HG03139 (cell line): ENCODE data around the gene TUBA3D.
"Not testable (repeated sequence)": the region's sequence is repeated elsewhere in the genome, so short reads cannot be mapped to it uniquely, and the experiment has no call there.

Experiments used
- ATAC-seq: cut with Tn5 transposase; IDR thresholded peaks from one replicate; pipeline ENCODE4 v1.9.1; 2021; ENCODE audit not compliant: unreplicated experiment

Gene TUBA3D

DNA sequence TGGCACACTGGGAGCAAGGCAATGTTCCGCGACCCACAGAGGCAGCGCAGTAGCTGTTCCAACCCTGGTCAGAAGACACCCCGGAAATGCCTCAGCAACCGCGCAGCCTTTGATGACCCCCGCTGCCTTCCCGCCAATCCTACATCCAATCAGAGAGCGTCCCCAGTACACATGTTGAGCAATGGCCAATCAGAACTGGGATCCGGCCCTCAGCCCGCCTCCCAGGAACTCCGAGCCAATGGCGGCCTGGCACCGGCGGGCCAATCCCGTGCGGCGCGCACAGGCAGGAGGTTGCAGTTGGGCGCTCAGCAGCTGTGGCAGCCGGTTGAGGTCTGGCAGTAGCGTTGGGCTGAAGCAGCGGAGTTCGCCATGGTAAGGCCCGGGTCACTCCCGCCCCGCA, at the start of gene TUBA3D:
TSS of gene TUBA3D (plus strand) at position 289 of the 400 bp plus-strand sequence. CDS start at position 370, 81 bp downstream.
- ATAC-seq = no peak

DNA sequence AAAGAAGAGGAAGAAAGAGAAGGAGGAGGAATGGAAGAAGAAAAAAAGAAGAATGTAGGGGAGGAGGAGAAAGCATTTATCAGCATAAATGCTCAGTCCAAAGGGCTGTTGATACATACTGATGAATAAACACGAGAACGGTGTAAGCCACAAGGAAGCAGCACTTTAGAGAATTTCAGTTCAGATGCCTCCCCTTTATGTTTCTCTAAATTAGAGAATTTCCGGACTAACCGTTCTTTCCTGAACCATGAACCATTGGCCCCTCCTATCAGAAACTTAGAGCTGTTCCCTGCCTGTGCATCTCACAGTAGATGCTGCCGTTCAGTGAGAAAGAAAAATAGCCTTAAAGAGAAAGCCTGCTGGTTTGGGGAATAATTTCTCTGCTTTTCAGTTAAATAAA, 49.2 kb upstream of the TUBA3D start:
- ATAC-seq = no peak

DNA sequence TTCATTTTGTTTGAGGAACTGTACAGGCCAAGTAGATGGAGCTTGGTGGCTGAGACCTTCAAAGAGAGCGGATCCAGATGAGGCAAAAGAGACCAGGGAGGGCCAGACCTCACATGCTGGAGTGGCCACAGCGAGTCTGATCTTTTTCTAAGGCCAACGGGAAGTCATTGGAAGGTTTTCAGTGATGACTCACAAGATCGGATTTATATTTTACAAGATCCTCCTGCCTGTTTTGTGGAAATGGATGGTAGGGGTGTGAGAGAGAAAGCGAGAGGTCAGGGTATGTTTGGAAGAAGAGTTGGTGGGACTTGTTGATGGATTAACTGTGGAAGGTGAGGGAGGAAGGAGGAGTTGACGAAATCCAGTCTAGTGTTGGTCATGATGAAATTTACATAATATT, 44.6 kb upstream of the TUBA3D start:
- ATAC-seq = no peak

DNA sequence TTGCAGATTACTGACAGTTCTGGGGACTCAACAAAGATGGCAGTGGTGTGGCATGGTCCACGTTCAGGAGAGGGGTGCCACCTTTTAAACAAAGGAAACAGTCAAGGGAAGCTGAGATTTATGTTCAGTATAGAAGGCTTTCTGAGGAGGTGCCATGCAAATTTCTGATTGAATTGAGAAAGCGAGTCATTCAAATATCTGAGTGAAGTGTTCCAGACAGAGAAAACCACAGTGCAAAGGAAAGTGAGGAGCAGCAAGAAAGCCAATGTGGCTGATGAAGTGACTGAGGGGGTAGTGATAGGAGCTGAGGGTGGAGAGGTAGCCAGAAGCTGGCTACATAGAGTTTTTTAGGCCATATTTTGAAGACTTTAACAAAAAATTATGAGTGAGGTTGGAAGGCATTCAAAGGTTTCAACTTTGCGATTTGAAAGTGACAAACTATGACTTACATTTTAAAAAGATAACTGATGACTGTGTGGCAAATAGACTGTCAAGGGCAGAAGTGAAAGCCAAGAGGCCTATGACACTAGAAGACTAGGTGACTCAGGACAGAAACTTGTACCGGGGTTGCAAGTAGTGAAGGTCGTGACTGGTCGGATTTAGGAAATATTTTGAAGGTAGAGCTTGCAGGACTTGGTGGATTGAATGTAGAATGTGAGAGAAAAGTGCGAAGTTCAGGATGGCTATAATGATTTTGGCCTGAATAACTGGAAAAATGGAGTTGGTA, 35.0 kb upstream of the TUBA3D start:
- ATAC-seq = not testable (repeated sequence)

DNA sequence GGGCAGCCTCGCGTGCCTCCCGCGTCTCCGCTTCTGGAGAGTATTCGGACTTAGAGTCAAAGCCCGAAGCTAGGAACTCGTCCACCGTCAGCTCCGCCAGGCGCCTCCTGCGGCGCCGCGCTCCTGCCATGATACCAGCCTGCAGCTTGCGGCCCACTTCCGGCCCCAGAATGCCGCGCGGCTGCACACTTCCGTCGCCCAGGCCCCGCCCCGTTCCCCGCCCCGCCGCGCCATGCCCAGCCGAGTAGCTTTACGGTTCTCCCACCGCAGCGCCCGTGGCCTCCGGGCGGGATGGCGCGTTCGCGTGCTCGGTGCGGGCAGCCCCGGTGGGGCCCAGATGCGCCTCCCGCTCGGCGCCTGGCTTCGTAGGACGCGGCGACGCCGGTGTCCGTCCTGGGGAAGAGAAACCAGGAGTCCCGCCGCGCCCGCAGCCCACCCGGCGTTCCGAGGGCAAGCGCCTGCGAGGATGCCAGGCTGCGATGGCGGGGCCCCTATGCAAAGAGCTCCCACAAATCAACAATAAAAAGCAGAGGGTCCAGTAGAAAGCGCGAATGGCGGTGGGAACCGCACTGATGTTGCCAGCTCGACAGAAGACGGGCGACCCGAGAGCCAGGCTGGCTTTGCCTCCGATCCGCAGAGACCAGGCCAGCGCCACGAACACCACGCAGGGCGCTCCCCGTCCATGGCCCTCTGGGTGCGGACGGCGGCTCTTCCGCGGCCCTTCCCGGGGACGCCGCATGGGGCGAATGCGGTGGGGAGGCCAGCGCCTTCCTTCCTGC, 31.0 kb upstream of the TUBA3D start:
- not testable (repeated sequence) for ATAC-seq

DNA sequence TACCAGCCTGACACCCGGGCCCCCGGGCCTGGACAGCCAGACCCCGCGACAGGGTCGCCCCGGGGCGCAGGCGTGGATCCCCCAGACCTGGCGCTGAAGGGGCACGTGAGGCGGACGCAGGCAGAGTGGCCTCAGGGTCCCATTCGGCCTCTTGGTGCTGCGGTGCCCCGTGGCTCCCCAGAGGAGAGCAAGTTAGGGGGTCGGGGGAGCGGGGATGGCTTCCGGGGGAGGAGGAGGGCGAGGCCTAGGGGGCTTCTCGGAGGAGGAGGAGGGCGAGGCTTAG, 30.5 kb upstream of the TUBA3D start:
- not testable (repeated sequence) for ATAC-seq

DNA sequence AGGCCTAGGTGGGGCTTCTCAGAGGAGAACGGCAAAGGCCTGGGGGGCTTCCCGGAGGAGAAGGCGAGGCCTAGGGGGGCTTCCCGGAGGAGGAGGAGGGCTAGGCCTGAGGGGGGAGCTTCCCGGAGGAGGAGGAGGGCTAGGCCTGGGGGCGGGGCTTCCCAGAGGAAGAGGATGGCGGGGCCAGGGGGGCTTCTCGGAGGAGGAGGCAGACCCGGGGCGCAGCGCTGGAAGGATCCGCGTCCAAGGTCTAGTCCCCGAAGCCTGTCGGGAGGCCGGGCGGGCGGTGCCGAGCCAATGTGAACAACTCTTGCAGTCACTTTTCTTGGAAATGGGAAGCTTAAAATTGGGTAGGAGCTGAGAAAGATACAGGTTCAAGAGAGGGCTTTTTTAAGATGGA, 30.0 kb upstream of the TUBA3D start:
- ATAC-seq = no peak

DNA sequence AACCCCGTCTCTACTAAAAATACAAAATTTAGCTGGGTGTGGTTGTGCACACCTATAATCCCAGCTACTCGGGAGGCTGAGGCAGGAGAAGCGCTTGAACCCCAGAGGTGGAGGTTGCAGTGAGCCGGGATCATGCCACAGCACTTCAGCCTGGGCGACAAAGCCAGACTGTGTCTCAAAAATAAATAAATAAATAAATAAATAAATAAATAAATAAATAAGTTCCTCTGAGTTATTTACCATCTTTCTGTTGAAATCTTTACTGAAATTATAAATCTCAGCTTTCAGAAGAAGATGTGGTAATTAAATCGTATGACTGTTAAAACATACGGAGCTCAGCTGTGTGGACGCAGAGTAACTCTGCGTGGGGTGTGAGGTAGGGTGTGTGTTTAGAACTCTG, 27.9 kb upstream of the TUBA3D start:
- not testable (repeated sequence) for ATAC-seq

DNA sequence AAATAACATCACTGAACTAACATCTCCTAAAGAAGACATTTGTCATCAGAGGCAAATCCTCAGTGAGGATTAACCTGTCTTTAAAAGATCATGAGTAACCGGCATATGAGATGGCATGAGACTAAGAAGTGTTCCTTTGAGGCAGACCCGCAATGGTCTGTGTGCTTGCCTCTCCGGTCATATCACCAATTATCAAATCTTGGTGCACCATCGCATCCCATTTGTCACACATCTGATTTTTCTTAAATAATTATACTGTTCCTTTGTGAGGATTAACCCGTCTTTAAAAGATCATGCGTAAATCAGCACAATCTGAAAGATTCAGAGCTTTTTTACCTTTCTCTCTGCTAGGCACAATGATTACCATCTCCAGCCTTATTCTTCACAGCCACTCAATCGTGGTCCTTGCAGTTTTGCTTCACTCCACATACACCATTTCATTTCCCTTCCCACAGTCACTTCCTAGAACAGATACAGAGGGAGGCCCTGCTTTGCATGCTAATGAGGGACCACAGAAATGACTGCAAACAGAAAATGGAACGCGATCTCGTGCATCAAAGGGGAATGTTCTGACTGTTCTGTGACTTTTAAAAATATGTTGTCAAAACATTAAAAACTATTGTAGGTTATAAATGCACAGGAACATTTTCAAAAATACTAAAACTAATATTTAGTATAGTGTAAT, 24.5 kb upstream of the TUBA3D start:
- ATAC-seq = not testable (repeated sequence)

DNA sequence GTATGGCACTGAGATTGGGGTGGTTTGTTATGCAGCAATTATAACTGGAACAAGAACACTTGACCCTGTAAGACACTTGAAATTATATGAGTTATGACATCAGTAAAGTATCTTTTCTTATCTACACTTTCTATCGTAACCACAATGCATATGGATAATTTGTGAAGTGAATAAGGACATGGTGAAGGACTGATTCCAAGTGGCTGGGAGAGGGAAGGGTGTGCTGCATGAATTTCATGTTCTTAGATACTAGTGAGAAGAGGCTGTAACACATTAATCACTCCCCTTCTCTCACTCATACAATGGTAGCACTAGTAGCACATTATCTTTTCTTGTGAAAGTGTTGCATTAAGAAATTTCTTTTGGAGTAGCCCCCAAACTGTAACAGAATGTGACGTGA, 21.0 kb upstream of the TUBA3D start:
- not testable (repeated sequence) for ATAC-seq

DNA sequence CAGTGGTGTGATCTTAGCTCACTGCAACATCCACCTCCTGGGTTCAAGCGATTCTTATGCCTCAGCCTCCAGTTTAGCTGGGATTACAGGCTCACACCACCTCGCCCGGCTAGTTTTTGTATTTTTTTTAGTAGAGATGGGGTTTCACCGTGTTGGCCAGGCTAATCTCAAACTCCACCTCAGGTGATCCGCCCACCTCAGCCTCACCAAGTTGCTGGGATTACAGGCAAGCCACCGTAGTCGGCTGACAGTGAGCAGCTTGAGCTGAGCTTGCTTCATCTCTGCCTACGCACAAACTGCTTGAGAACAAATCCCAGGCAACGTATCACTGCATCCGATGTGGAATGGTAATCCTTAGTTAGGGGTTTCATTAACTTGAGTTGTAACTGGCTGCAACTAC, 8.2 kb upstream of the TUBA3D start:
- not testable (repeated sequence) for ATAC-seq

DNA sequence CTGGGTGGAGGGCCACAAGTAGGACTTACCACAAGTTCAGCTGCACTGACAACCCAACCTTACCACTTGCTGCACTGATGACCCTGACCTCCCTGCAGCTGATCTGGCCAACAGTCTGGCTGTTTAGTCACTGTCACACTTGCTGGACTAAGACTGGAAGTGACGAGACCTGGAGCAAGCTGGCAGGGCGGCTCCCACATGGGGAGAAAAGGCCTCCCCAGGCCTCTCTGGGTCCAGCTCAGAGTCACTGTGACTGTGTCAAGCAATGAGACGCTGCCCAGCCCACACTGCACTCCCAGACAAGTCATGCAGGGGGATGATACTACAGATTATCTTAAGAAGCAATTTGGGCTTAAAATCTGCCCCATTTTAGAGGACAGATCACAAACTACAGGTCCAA, 5.0 kb upstream of the TUBA3D start:
- not testable (repeated sequence) for ATAC-seq

DNA sequence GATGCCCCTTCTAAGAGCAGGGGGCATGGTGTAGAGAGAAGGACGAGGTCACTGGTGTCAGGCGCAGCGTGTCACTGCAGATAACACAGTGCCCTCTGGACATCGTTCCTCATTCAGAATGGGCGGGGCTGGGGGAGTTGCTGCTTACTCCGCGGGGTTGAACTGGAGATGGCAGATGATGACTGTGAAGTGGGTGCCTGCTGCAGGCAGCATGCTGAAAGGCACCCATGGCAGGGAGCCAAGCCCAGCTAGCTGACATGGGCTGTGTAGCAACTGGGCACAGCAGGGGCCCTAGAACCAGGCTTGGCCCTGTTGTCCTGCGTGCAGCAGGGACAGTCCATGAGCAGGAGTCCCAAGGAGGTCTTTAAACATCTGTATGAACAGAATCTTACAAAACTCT, 4.3 kb upstream of the TUBA3D start:
- not testable (repeated sequence) for ATAC-seq

DNA sequence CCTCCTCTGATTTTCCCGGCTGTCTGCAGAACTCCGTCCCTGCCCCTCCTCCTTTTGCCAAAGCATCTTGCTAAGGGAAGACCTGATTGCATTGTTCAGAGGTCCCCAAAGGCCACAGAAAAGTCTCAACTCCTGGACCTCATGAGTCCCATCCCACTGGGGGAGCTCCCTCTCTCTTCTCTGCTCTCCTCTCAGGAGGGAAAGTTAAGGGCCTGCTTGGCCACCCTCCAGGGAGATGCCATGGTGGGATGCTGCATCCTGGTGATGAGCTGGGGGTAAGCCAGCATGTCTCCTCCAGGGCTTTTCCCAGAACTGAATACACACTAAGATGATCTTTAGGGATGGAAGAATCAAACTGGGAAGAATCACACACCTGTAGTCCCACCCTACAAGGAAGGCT, 2.7 kb upstream of the TUBA3D start:
- not testable (repeated sequence) for ATAC-seq

DNA sequence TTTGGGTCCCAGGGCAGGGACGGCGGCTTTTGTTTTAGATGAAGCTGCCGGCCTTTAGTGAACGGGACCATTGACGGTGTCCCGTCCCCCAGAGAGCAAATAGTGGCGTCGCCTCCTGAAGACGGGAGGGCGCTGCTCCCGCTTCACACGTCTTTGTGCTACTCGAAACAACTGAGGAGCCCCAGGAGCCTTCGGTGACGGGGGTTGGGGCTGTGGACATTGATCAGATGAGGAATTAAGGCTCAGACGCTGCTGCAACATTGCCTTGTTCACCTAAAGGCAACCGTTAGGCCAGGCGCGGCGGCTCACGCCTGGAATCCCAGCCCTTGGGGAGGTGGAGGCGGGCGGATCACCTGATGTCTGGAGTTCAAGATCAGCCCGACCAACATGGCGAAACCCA, 444 bp downstream of the TUBA3D start:
- not testable (repeated sequence) for ATAC-seq

DNA sequence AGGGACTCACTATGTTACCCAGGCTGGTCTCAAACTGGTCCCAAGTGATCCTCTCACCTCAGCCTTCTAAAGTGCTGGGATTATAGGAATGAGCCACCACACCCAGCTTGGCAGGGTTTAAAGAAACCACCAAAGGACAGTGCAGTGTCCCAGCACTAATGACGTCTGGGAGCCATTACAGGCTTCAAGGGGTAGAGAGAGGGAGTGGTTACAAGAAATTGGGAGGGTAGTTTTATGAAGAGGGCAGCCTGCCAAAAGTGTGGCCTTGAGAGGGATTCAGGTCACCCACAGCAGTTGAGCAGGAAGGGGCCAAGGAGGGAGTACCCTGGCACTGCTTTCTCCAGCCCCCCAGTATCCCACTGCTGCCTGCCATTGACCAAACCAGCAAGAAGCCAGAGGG, 1.3 kb downstream of the TUBA3D start:
- ATAC-seq = not testable (repeated sequence)

DNA sequence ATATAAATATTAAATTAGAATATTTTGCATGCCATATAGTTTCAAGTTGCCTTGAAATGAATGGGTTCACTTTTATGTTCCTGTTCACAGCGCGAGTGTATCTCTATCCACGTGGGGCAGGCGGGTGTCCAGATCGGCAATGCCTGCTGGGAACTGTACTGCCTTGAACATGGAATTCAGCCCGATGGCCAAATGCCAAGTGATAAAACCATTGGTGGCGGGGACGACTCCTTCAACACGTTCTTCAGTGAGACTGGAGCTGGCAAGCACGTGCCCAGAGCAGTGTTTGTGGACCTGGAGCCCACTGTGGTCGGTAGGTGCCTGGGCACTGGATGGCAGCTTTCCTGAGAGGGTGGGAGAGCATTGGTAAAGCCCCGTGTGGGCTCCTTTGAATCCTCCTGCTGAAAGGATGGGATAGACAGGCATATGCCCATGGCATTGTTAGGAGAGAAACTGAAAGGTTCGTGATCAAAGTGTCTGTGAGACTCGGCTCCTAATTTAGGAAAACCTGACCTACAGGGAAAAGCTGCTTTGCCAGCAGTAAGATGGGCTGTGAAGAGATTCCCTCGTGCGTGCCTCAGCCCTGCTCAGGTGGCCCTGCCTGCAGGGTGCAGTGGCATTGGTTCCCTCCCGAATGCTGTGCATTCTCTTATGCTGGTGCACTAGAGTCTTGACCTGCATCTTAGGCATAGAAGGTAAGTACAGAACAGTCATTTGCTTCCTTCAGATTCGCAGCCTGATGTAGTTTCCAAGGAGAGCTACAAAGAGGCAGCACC, 2.3 kb downstream of the TUBA3D start:
- not testable (repeated sequence) for ATAC-seq

DNA sequence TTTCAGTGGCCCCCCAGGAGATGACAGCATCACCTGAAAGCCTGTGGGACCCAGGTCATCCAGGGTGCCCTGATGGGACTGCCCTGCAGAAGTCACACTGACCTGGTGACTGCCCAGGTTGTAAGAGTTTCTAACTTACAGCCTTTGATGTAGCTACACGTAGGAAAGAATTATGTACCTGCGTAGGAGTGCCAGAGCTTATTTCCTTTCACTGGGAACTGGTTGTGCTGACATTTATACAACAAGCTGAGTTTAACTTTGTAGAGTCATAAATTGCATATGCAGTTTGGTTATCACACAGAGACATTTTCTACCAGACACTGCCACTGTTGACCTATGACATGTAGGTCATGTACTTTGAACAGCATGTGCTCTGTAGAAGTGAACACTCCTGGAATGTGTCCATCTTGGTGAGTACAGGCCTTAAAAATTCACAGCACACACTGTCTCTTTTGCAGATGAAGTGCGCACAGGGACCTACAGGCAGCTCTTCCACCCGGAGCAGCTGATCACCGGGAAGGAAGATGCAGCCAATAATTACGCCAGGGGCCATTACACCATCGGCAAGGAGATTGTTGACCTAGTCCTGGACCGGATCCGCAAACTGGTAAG, 3.0 kb downstream of the TUBA3D start:
- not testable (repeated sequence) for ATAC-seq

DNA sequence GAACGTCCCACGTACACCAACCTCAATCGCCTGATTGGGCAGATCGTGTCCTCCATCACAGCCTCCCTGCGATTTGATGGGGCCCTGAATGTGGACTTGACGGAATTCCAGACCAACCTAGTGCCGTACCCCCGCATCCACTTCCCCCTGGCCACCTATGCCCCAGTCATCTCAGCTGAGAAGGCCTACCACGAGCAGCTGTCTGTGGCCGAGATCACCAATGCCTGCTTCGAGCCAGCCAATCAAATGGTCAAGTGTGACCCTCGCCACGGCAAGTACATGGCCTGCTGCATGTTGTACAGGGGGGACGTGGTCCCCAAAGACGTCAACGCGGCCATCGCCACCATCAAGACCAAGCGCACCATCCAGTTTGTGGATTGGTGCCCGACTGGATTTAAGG, 4.4 kb downstream of the TUBA3D start:
- not testable (repeated sequence) for ATAC-seq

DNA sequence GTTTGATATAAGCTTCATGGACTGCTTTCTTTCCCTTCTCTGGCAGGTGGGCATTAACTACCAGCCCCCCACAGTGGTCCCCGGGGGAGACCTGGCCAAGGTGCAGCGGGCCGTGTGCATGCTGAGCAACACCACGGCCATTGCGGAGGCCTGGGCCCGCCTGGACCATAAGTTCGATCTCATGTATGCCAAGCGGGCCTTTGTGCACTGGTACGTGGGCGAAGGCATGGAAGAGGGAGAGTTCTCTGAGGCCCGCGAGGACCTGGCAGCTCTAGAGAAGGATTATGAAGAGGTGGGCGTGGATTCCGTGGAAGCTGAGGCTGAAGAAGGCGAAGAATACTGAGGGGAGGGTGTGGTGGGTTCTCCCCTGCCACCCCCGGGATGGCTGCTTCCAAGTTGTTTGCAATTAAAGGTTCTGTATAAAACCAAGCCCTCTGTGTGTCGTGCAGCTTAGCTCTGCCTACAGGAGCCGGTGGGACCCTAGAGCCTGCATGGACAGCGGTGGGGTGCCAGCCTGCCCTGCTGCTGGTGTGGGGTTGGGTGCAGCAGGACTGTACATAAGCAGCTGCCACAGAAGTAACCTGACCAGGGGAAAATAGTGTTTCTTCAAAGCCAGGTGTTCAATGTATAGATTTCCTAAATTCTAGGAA, 6.7 kb downstream of the TUBA3D start:
- not testable (repeated sequence) for ATAC-seq
